Measurements from ENCODE around the gene DOCK2.

DNA sequence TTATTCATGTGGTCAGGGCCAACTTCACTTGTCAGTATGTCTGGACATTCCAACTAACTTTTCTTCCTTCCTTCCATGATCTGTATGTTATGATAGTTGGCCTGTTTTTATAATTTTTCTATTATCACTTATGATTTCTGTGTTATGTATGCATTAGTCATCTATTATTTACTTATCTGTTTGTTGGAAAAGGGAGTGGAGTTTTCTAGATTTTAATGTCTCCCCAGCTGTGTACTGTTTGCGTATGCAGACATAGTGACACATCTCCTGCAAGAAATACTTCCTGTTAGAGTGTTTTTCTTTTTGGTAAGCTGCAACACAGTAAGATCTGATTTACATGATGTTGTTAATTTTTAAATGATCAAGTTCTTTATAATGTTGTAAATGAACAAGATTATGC, 351.9 kb downstream of the DOCK2 start:
- TF ChIP-seq, protein P1, sequence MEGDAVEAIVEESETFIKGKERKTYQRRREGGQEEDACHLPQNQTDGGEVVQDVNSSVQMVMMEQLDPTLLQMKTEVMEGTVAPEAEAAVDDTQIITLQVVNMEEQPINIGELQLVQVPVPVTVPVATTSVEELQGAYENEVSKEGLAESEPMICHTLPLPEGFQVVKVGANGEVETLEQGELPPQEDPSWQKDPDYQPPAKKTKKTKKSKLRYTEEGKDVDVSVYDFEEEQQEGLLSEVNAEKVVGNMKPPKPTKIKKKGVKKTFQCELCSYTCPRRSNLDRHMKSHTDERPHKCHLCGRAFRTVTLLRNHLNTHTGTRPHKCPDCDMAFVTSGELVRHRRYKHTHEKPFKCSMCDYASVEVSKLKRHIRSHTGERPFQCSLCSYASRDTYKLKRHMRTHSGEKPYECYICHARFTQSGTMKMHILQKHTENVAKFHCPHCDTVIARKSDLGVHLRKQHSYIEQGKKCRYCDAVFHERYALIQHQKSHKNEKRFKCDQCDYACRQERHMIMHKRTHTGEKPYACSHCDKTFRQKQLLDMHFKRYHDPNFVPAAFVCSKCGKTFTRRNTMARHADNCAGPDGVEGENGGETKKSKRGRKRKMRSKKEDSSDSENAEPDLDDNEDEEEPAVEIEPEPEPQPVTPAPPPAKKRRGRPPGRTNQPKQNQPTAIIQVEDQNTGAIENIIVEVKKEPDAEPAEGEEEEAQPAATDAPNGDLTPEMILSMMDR (IDR thresholded peaks at IDR 0.05), result no peak
- TF ChIP-seq, protein P2, sequence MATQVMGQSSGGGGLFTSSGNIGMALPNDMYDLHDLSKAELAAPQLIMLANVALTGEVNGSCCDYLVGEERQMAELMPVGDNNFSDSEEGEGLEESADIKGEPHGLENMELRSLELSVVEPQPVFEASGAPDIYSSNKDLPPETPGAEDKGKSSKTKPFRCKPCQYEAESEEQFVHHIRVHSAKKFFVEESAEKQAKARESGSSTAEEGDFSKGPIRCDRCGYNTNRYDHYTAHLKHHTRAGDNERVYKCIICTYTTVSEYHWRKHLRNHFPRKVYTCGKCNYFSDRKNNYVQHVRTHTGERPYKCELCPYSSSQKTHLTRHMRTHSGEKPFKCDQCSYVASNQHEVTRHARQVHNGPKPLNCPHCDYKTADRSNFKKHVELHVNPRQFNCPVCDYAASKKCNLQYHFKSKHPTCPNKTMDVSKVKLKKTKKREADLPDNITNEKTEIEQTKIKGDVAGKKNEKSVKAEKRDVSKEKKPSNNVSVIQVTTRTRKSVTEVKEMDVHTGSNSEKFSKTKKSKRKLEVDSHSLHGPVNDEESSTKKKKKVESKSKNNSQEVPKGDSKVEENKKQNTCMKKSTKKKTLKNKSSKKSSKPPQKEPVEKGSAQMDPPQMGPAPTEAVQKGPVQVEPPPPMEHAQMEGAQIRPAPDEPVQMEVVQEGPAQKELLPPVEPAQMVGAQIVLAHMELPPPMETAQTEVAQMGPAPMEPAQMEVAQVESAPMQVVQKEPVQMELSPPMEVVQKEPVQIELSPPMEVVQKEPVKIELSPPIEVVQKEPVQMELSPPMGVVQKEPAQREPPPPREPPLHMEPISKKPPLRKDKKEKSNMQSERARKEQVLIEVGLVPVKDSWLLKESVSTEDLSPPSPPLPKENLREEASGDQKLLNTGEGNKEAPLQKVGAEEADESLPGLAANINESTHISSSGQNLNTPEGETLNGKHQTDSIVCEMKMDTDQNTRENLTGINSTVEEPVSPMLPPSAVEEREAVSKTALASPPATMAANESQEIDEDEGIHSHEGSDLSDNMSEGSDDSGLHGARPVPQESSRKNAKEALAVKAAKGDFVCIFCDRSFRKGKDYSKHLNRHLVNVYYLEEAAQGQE (IDR thresholded peaks at IDR 0.05; ENCODE audit: insufficient read depth in 1 of 2, low read depth in 2 of 2, low read length in 1 of 2), result no peak
